ENCODE results near the gene OXCT2. TPM values are rescaled to one million over a fixed set of nuclear protein-coding genes. Genes with fewer than 3 reads are reported as not detected.
A peak's percentile ranks its signal among the peaks of the same experiment; 100 is the strongest.

Gene OXCT2
- total RNA-seq, 1 experiment from 2014 or later, result 6.4 TPM

- POLR2A ChIA-PET, result no interaction called here
- Mint-ChIP-seq H3K27ac (ENCODE audit: unreplicated experiment) (no peak overlapping the region), H3K36me3 (ENCODE audit: insufficient read depth, unreplicated experiment) (peaks cover 25% of the 10 kb centered on the region), H3K4me3 (ENCODE audit: unreplicated experiment) (no peak overlapping the region), H3K9me3 (ENCODE audit: unreplicated experiment) (no peaks in the 10 kb centered on the region), H3K4me1 (ENCODE audit: low read depth, unreplicated experiment) (no peaks in the 10 kb centered on the region), H3K27me3 (ENCODE audit: insufficient read depth, unreplicated experiment) (no peaks in the 10 kb centered on the region)
- Histone ChIP-seq H3K4me3 (ENCODE audit: low read depth, low read length) (no peak overlapping the region), H3K9me3 (no peaks in the 10 kb centered on the region), H3K4me1 (no peaks in the 10 kb centered on the region), H3K36me3 (ENCODE audit: control insufficient read depth, insufficient read depth, low read length) (no peaks in the 10 kb centered on the region; the same call in 1 of the 2 replicates), H3K27me3 (replicated peaks; ENCODE audit: control insufficient read depth, insufficient read depth, low read length) (no peaks in the 10 kb centered on the region)
- intact Hi-C loops (cut with micrococcal nuclease; ENCODE audit: unreplicated experiment), result no loop called here
- no peak for DNase-seq
- TF ChIP-seq CTCF (IDR thresholded peaks at IDR 0.05; ENCODE audit: insufficient read depth in 1 of 2, low read depth in 1 of 2, low read length in 1 of 2, severe bottlenecking in 1 of 2, unreplicated experiment in 1 of 2), result no peak
- CTCF ChIA-PET, result no interaction called here
- BruUV-seq (replicated peaks), result no TSS peak
These were observed 17.1 kb downstream of the OXCT2 start for GRCh38 chr1:39754026-39754570.

- CTCF ChIA-PET, result no interaction called here
- no peaks in the 10 kb centered on the region for H3K27me3 Mint-ChIP-seq (ENCODE audit: insufficient read depth, unreplicated experiment)
- no peaks in the 10 kb centered on the region for H3K9me3 ChIP-seq
- TF ChIP-seq CTCF (IDR thresholded peaks at IDR 0.05; ENCODE audit: insufficient read depth in 1 of 2, low read depth in 1 of 2, low read length in 1 of 2, severe bottlenecking in 1 of 2, unreplicated experiment in 1 of 2), result no peak
- BruUV-seq (replicated peaks), result TSS peak; percentile 41
- DNase-seq, result no peak
- intact Hi-C loops (cut with micrococcal nuclease; ENCODE audit: unreplicated experiment), result no loop called here
- H3K4me3 Mint-ChIP-seq (ENCODE audit: unreplicated experiment), result no peak overlapping the region
- no peaks in the 10 kb centered on the region for H3K9me3 Mint-ChIP-seq (ENCODE audit: unreplicated experiment)
- no peak overlapping the region for H3K27ac Mint-ChIP-seq (ENCODE audit: unreplicated experiment)
- no peaks in the 10 kb centered on the region; the same call in 1 of the 2 replicates for H3K36me3 ChIP-seq (ENCODE audit: control insufficient read depth, insufficient read depth, low read length)
- peaks cover 27% of the 10 kb centered on the region for H3K36me3 Mint-ChIP-seq (ENCODE audit: insufficient read depth, unreplicated experiment)
- H3K27me3 ChIP-seq (replicated peaks; ENCODE audit: control insufficient read depth, insufficient read depth, low read length), result no peaks in the 10 kb centered on the region
- no peak overlapping the region for H3K4me3 ChIP-seq (ENCODE audit: low read depth, low read length)
- POLR2A ChIA-PET, result no interaction called here
- H3K4me1 Mint-ChIP-seq (ENCODE audit: low read depth, unreplicated experiment), result no peaks in the 10 kb centered on the region
- H3K4me1 ChIP-seq, result no peaks in the 10 kb centered on the region
These were observed 17.8 kb downstream of the OXCT2 start for GRCh38 chr1:39753132-39754025.

GRCh38 chr1:39752703-39753102 is 18.4 kb downstream of the OXCT2 start:
- no peaks in the 10 kb centered on the region for H3K9me3 ChIP-seq
- no peaks in the 10 kb centered on the region for H3K4me1 ChIP-seq
- H3K27me3 ChIP-seq (replicated peaks; ENCODE audit: control insufficient read depth, insufficient read depth, low read length), result no peaks in the 10 kb centered on the region
- no TSS peak for BruUV-seq (replicated peaks)
- ChIA-PET CTCF (no interaction called here), POLR2A (no interaction called here)
- no peaks in the 10 kb centered on the region for H3K4me1 Mint-ChIP-seq (ENCODE audit: low read depth, unreplicated experiment)
- no peak overlapping the region for H3K27ac Mint-ChIP-seq (ENCODE audit: unreplicated experiment)
- no peak overlapping the region for H3K4me3 Mint-ChIP-seq (ENCODE audit: unreplicated experiment)
- no peak for TF ChIP-seq CTCF (IDR thresholded peaks at IDR 0.05; ENCODE audit: insufficient read depth in 1 of 2, low read depth in 1 of 2, low read length in 1 of 2, severe bottlenecking in 1 of 2, unreplicated experiment in 1 of 2)
- H3K36me3 Mint-ChIP-seq (ENCODE audit: insufficient read depth, unreplicated experiment), result peaks cover 29% of the 10 kb centered on the region
- intact Hi-C loops (cut with micrococcal nuclease; ENCODE audit: unreplicated experiment), result no loop called here
- no peaks in the 10 kb centered on the region; the same call in 1 of the 2 replicates for H3K36me3 ChIP-seq (ENCODE audit: control insufficient read depth, insufficient read depth, low read length)
- no peaks in the 10 kb centered on the region for H3K27me3 Mint-ChIP-seq (ENCODE audit: insufficient read depth, unreplicated experiment)
- no peaks in the 10 kb centered on the region for H3K9me3 Mint-ChIP-seq (ENCODE audit: unreplicated experiment)
- no peak overlapping the region for H3K4me3 ChIP-seq (ENCODE audit: low read depth, low read length)
- no peak for DNase-seq
